Mucosa of gallbladder (tissue), 1 donor: ENCODE data around the gene OXTR. TPM values are rescaled to one million over a fixed set of nuclear protein-coding genes. Genes with fewer than 3 reads are reported as not detected.

Experiments
- DNase-seq: peaks from one replicate; pipeline ENCODE4 v3.0.0-alpha.2; 2020; ENCODE audit warnings: low spot score
- total RNA-seq: library from RNA; stranded (reverse); gene quantifications from one replicate; pipeline ENCODE4 v1.2.1, GENCODE V29; 2021
- donor health status: DM: no; HTN: no; CAD: no.

The OXTR gene
- total RNA-seq: 6.0 TPM

- DNase-seq: peak; percentile 43
These were observed at the start of gene OXTR for GRCh38 chr3:8769088-8769822. Gene OXTR, minus strand, starts transcription at chr3:8769613. Its CDS starts 1,426 bp downstream, at chr3:8768187.

- no peak for DNase-seq
These were observed 48.1 kb upstream of the OXTR start for GRCh38 chr3:8817486-8817885.

- DNase-seq: no peak
These were observed 46.7 kb upstream of the OXTR start for GRCh38 chr3:8816106-8816505.

- no peak for DNase-seq
These were observed 44.0 kb upstream of the OXTR start for GRCh38 chr3:8813411-8813810.

- DNase-seq: no peak
These were observed 41.1 kb upstream of the OXTR start for GRCh38 chr3:8810561-8810960.

GRCh38 chr3:8805774-8806173 lies 36.4 kb upstream of the OXTR start:
- DNase-seq: no peak

GRCh38 chr3:8802256-8802655 lies 32.8 kb upstream of the OXTR start:
- no peak for DNase-seq

- DNase-seq: no peak
These were observed 30.6 kb upstream of the OXTR start for GRCh38 chr3:8800016-8800415.

GRCh38 chr3:8794247-8794646 lies 24.8 kb upstream of the OXTR start:
- DNase-seq: no peak

GRCh38 chr3:8793242-8793641 lies 23.8 kb upstream of the OXTR start:
- no peak for DNase-seq

GRCh38 chr3:8790529-8790928 lies 21.1 kb upstream of the OXTR start:
- DNase-seq: no peak

- DNase-seq: no peak
These were observed 15.4 kb upstream of the OXTR start for GRCh38 chr3:8784676-8785435.

- DNase-seq: no peak
These were observed 10.9 kb upstream of the OXTR start for GRCh38 chr3:8780279-8780678.

- no peak for DNase-seq
These were observed 9.1 kb upstream of the OXTR start for GRCh38 chr3:8778475-8778874.

- no peak for DNase-seq
These were observed 8.5 kb upstream of the OXTR start for GRCh38 chr3:8777978-8778267.

- no peak for DNase-seq
These were observed 8.0 kb upstream of the OXTR start for GRCh38 chr3:8777201-8777977.

GRCh38 chr3:8776406-8776805 lies 7.0 kb upstream of the OXTR start:
- DNase-seq: no peak

- no peak for DNase-seq
These were observed 6.2 kb upstream of the OXTR start for GRCh38 chr3:8775602-8776001.

- no peak for DNase-seq
These were observed 5.8 kb upstream of the OXTR start for GRCh38 chr3:8775181-8775580.

- DNase-seq: no peak
These were observed 4.6 kb upstream of the OXTR start for GRCh38 chr3:8773941-8774542.

- no peak for DNase-seq
These were observed 887 bp downstream of the OXTR start for GRCh38 chr3:8768364-8769087.
